Ovary (tissue), 9 donors: ENCODE results near the gene PSD4. TPM values are rescaled to one million over a fixed set of nuclear protein-coding genes. Genes with fewer than 3 reads are reported as not detected.

Experiments
- DNase-seq, 5 donors: peaks; one replicate each; pipeline ENCODE4 v3.0.0-alpha.2; 2019 to 2020
- H3K27ac ChIP-seq, 2 donors: fragments of 200-600 bp; one replicate each; pipeline versions ENCODE4 v1.5.1 to v1.8.0; 2019 to 2022
- H3K27me3 ChIP-seq: fragments of 200-600 bp; one replicate; pipeline ENCODE4 v1.8.0; 2022
- H3K36me3 ChIP-seq: fragments of 200-600 bp; sonication (generic); one replicate; pipeline ENCODE4 v1.5.1; 2019
- H3K4me1 ChIP-seq: one replicate; pipeline ENCODE4 v1.8.1; 2013; ENCODE audit warnings: mild to moderate bottlenecking, moderate library complexity; ENCODE audit not compliant: insufficient read depth
- H3K4me3 ChIP-seq: fragments of 200-600 bp; sonication (generic); one replicate; pipeline ENCODE4 v1.5.1; 2017
- H3K9me3 ChIP-seq, 2 donors: fragments of 200-600 bp in 1 of 2; sonication (generic) in 1 of 2; one replicate each; pipeline versions ENCODE4 v1.5.1 to v1.8.1; 2013 to 2019; ENCODE audit warnings: mild to moderate bottlenecking in 1 of 2, moderate library complexity in 1 of 2
- CTCF ChIP-seq, 3 donors: fragments of 450-650 bp in 2 of 3; fragments of 200-600 bp in 1 of 3; IDR thresholded peaks; one replicate each; pipeline versions ENCODE4 v1.5.1 to v1.8.0; 2016 to 2022; ENCODE audit warnings: antibody characterized with exemption in 3 of 3, mild to moderate bottlenecking in 1 of 3
- EP300 ChIP-seq: sonication (generic); formaldehyde crosslinking; IDR thresholded peaks from one replicate; pipeline ENCODE4 v1.6.1; 2017; ENCODE audit warnings: antibody characterized with exemption
- POLR2A ChIP-seq: fragments of 450-650 bp; IDR thresholded peaks from one replicate; pipeline ENCODE4 v1.6.1; 2017; ENCODE audit warnings: antibody characterized with exemption, mild to moderate bottlenecking, moderate library complexity
- WGBS, 3 donors: extraction: QIAGEN DNeasy Blood & Tissue Kit in 1 of 3; methylation state at CpG; one replicate each; pipeline versions ENCODE4 v1.1.5 to v1.1.7; 2013 to 2017; 5-methylcytosine and 5-hydroxymethylcytosine counted together
- intact Hi-C, 4 donors: fragments of 100-400 bp; cut with DNase I; formaldehyde crosslinking; loops; one replicate each; pipeline versions ENCODE4 v1.11.0 to v1.15.1; 2022 to 2023
- polyA plus RNA-seq, 2 donors: library from polyadenylated mRNA; stranded (reverse); fragments of 200-250 nt in 1 of 2; fragments of 350-450 nt in 1 of 2; fragmentation: Illumina TruSeq in 1 of 2; extraction: RNeasy Lipid Tissue Mini Kit (QIAGEN cat#74804) in 1 of 2; gene quantifications; one replicate each; pipeline ENCODE4 v1.2.3, GENCODE V29; 2013 to 2014
- total RNA-seq, 7 donors: library from RNA; depleted of rRNA in 2 of 7; stranded (reverse); fragments of >200 nt in 2 of 7; fragmentation: NEBNext Ultra II Directional in 3 of 7; extraction: Animal tissue kit (Norgen Biotek cat#: 25700) in 3 of 7; gene quantifications; one replicate each; pipeline versions ENCODE4 v1.1.0 to v1.2.4, GENCODE V29; 2016 to 2023
- donor health status: DM: no; HTN: no; CAD: no; lungs with moderate emphysema.
- donor health status: DM: no; HTN: no; CAD: no.
- donor health status: Bipolar disorder and iron deficiency.
- donor health status: DM: yes; HTN: yes; CAD: no.
- donor health status: DM: no; HTN: no; CAD: no.
- donor health status: DM: yes; HTN: yes; CAD: no.

PSD4 gene
- total and polyA plus RNA-seq, 9 donors, result 1.2 to 14.1 (median 3.4) TPM

- H3K36me3 ChIP-seq, result no peaks in the 10 kb centered on the region
- H3K27ac ChIP-seq, result no peak overlapping the region
- H3K27me3 ChIP-seq, result no peaks in the 10 kb centered on the region
- H3K9me3 ChIP-seq, result no peaks in the 10 kb centered on the region
- DNase-seq, result no peak
- TF ChIP-seq EP300, result no peak
- no peak for TF ChIP-seq POLR2A
- no peak for TF ChIP-seq CTCF (IDR thresholded peaks at IDR 0.05)
- WGBS, 3 donors, result 75 to 91% (median 85%) methylated on average over 1 of the region's 1 CpG
- intact Hi-C loops, result loop anchor here (5.0 to 10.0 kb wide), 3 partner anchors 62 to 239 kb away; no protein-coding TSS in a partner anchor
- no peaks in the 10 kb centered on the region for H3K4me1 ChIP-seq
- no peak overlapping the region for H3K4me3 ChIP-seq
Observed at GRCh38 chr2:113135317-113135716, 38.5 kb upstream of the PSD4 start.

- TF ChIP-seq EP300 (no peak), CTCF (IDR thresholded peaks at IDR 0.05) (no peak), POLR2A (no peak)
- 44 to 46% (median 45%) methylated on average over 8 of the region's 8 CpGs for WGBS, 3 donors
- no peak for DNase-seq
- Histone ChIP-seq H3K9me3 (no peaks in the 10 kb centered on the region), H3K27ac (no peak overlapping the region), H3K27me3 (no peaks in the 10 kb centered on the region), H3K4me3 (no peak overlapping the region), H3K4me1 (no peaks in the 10 kb centered on the region), H3K36me3 (no peaks in the 10 kb centered on the region)
- intact Hi-C loops, result loop anchor here (5.0 to 10.0 kb wide), 3 partner anchors 60 to 238 kb away; no protein-coding TSS in a partner anchor
Observed at GRCh38 chr2:113136828-113137775, 36.7 kb upstream of the PSD4 start.

GRCh38 chr2:113137827-113138226 is 35.9 kb upstream of the PSD4 start:
- TF ChIP-seq EP300 (no peak), CTCF (IDR thresholded peaks at IDR 0.05) (no peak), POLR2A (no peak)

GRCh38 chr2:113138428-113139322 is 35.1 kb upstream of the PSD4 start:
- H3K27me3 ChIP-seq, result no peaks in the 10 kb centered on the region
- H3K27ac ChIP-seq, result no peak overlapping the region
- TF ChIP-seq POLR2A, result no peak
- TF ChIP-seq CTCF (IDR thresholded peaks at IDR 0.05), result peak; percentile 17 to 57 (median 28)
- DNase-seq, result peak in 1 of 5 donors; percentile 27
- no peaks in the 10 kb centered on the region for H3K36me3 ChIP-seq
- H3K4me1 ChIP-seq, result no peaks in the 10 kb centered on the region
- no peaks in the 10 kb centered on the region for H3K9me3 ChIP-seq
- 35 to 43% (median 39%) methylated on average over 13 of the region's 13 CpGs for WGBS, 3 donors
- H3K4me3 ChIP-seq, result no peak overlapping the region
- intact Hi-C loops, result loop anchor here (5.0 to 10.0 kb wide), 3 partner anchors 59 to 236 kb away; no protein-coding TSS in a partner anchor

More at GRCh38 chr2:113137827-113138226, 35.9 kb upstream of the PSD4 start:
- Histone ChIP-seq H3K4me3 (no peak overlapping the region), H3K27ac (no peak overlapping the region), H3K4me1 (no peaks in the 10 kb centered on the region), H3K36me3 (no peaks in the 10 kb centered on the region), H3K27me3 (no peaks in the 10 kb centered on the region), H3K9me3 (no peaks in the 10 kb centered on the region)
- intact Hi-C loops, result loop anchor here (5.0 to 10.0 kb wide), 3 partner anchors 59 to 237 kb away; no protein-coding TSS in a partner anchor
- no peak for DNase-seq
- 100% methylated on average over 1 of the region's 1 CpG for WGBS, 3 donors
